ENCODE results near the gene ICAM2.

- TF ChIP-seq, protein P1, sequence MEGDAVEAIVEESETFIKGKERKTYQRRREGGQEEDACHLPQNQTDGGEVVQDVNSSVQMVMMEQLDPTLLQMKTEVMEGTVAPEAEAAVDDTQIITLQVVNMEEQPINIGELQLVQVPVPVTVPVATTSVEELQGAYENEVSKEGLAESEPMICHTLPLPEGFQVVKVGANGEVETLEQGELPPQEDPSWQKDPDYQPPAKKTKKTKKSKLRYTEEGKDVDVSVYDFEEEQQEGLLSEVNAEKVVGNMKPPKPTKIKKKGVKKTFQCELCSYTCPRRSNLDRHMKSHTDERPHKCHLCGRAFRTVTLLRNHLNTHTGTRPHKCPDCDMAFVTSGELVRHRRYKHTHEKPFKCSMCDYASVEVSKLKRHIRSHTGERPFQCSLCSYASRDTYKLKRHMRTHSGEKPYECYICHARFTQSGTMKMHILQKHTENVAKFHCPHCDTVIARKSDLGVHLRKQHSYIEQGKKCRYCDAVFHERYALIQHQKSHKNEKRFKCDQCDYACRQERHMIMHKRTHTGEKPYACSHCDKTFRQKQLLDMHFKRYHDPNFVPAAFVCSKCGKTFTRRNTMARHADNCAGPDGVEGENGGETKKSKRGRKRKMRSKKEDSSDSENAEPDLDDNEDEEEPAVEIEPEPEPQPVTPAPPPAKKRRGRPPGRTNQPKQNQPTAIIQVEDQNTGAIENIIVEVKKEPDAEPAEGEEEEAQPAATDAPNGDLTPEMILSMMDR (IDR thresholded peaks at IDR 0.05; ENCODE audit: low read depth, low read length, missing input control): no peak
- no peak for TF ChIP-seq REST (IDR thresholded peaks at IDR 0.05)
These were observed 16.8 kb downstream of the ICAM2 start for GRCh38 chr17:64003526-64004121.

Data from liver (tissue), 2 donors.